H1 (cell line): ENCODE results near the gene GPR61. TPM values are rescaled to one million over a fixed set of nuclear protein-coding genes. Genes with fewer than 3 reads are reported as not detected.

Source experiments
- CTCF ChIA-PET: fragments of 300-600 bp; sonication (Branson Sonifier 250); formaldehyde crosslinking; loops from one replicate; lab custom pipeline; 2021; ENCODE audit not compliant: partially characterized antibody; lab: Charles Lee
- POLR2A ChIA-PET: fragments of 300-600 bp; sonication (Branson Sonifier 250); formaldehyde crosslinking; loops from one replicate; lab custom pipeline; 2021; ENCODE audit warnings: inconsistent platforms; ENCODE audit not compliant: partially characterized antibody; lab: Charles Lee
- DNase-seq, 2 experiments: peaks; one replicate each; pipeline versions ENCODE4 v3.0.0 to v3.0.0-alpha.2; 2010 to 2022; ENCODE audit warnings: low spot score in 2 of 2, low read depth in 1 of 2, mixed read lengths in 1 of 2
- FAIRE-seq: peaks from 2 replicates; lab custom pipeline; 2011; peaks lifted over from hg19 to GRCh38; lab: Jason Lieb, UNC
- H2AFZ ChIP-seq: 2 replicates; pipeline ENCODE4 v1.8.1; 2012; ENCODE audit warnings: low read length, inconsistent platforms
- H2AK5ac ChIP-seq: 2 replicates; pipeline ENCODE4 v1.6.1; 2013; ENCODE audit warnings: low read depth, low read length
- H2BK120ac ChIP-seq: replicated peaks from 2 replicates; pipeline ENCODE3; 2013; ENCODE audit warnings: low read depth, low read length, inconsistent platforms
- H2BK12ac ChIP-seq: 2 replicates; pipeline ENCODE4 v1.6.1; 2013; ENCODE audit warnings: low read depth, low read length
- H2BK15ac ChIP-seq: 2 replicates; pipeline ENCODE4 v1.6.1; 2013; ENCODE audit warnings: low read length
- H2BK20ac ChIP-seq: 2 replicates; pipeline ENCODE4 v1.6.1; 2013; ENCODE audit warnings: low read length
- H2BK5ac ChIP-seq: 2 replicates; pipeline ENCODE4 v1.6.1; 2013; ENCODE audit warnings: low read depth, low read length
- H3K14ac ChIP-seq: 2 replicates; pipeline ENCODE4 v1.6.1; 2013; ENCODE audit warnings: inconsistent platforms; ENCODE audit not compliant: insufficient read length
- H3K18ac ChIP-seq: 2 replicates; pipeline ENCODE4 v1.6.1; 2013; ENCODE audit warnings: low read length; ENCODE audit errors: extremely low read depth
- H3K23ac ChIP-seq: 2 replicates; pipeline ENCODE4 v1.6.1; 2013; ENCODE audit warnings: inconsistent platforms; ENCODE audit not compliant: insufficient read length
- H3K23me2 ChIP-seq: 2 replicates; pipeline ENCODE4 v1.6.1; 2013; ENCODE audit warnings: low read depth, low read length
- H3K27ac ChIP-seq: 2 replicates; pipeline ENCODE4 v1.6.1; 2011; ENCODE audit warnings: low read depth, low read length, inconsistent platforms
- H3K27me3 ChIP-seq, 4 experiments: replicated peaks in 1 of 4; 1 replicate in 1 of 4; 2 replicates in 3 of 4; pipeline versions ENCODE4 v1.6.1 to v1.8.1; 2011 to 2013; ENCODE audit warnings: low read length in 3 of 4, mild to moderate bottlenecking in 3 of 4, inconsistent platforms in 2 of 4, mixed read lengths in 2 of 4, moderate library complexity in 1 of 4; ENCODE audit not compliant: control insufficient read depth in 3 of 4, insufficient read depth in 3 of 4; ENCODE audit errors: extremely low read depth in 1 of 4
- H3K36me3 ChIP-seq, 4 experiments: 2 replicates each; pipeline versions ENCODE4 v1.6.1 to v1.8.1; 2011 to 2013; ENCODE audit warnings: mild to moderate bottlenecking in 4 of 4, low read length in 3 of 4, moderate library complexity in 2 of 4, control low read depth in 1 of 4, inconsistent platforms in 1 of 4; ENCODE audit not compliant: insufficient read depth in 4 of 4, control insufficient read depth in 2 of 4
- H3K4ac ChIP-seq: replicated peaks from 2 replicates; pipeline ENCODE3; 2013; ENCODE audit warnings: low read length, low read depth, mixed read lengths, inconsistent platforms; ENCODE audit not compliant: insufficient read length
- H3K4me1 ChIP-seq, 4 experiments: replicated peaks in 1 of 4; 1 replicate in 1 of 4; 2 replicates in 3 of 4; pipeline versions ENCODE4 v1.6.1 to v1.8.1; 2011 to 2013; ENCODE audit warnings: low read length in 3 of 4, inconsistent platforms in 2 of 4, mixed read lengths in 1 of 4; ENCODE audit not compliant: insufficient read depth in 4 of 4, control insufficient read depth in 3 of 4
- H3K4me2 ChIP-seq, 2 experiments: 2 replicates each; pipeline versions ENCODE4 v1.6.1 to v1.8.1; 2011 to 2013; ENCODE audit warnings: low read depth in 2 of 2, low read length in 2 of 2, control low read depth in 1 of 2, inconsistent platforms in 1 of 2, mild to moderate bottlenecking in 1 of 2; ENCODE audit not compliant: insufficient read depth in 1 of 2
- H3K4me3 ChIP-seq, 4 experiments: fragments of 200-600, 300-600 bp in 1 of 4; sonication (generic), shearing (Covaris generic), sonication (Bioruptor Twin) in 1 of 4; 2 replicates each; pipeline versions ENCODE4 v1.5.1 to v1.8.1; 2011 to 2016; ENCODE audit warnings: low read length in 4 of 4, low read depth in 3 of 4, control low read depth in 2 of 4, inconsistent platforms in 2 of 4, mild to moderate bottlenecking in 2 of 4, mixed read lengths in 1 of 4, moderate library complexity in 1 of 4; ENCODE audit not compliant: insufficient read depth in 2 of 4; ENCODE audit errors: extremely low read depth in 1 of 4
- H3K56ac ChIP-seq: replicated peaks from 2 replicates; pipeline ENCODE3; 2013; ENCODE audit warnings: low read depth, mild to moderate bottlenecking, mixed read lengths, low read length, inconsistent platforms; ENCODE audit not compliant: insufficient read length
- H3K79me1 ChIP-seq: 2 replicates; pipeline ENCODE4 v1.6.1; 2013; ENCODE audit warnings: low read depth, low read length, control low read depth
- H3K79me2 ChIP-seq, 2 experiments: 2 replicates each; pipeline versions ENCODE4 v1.6.1 to v1.8.1; 2012 to 2013; ENCODE audit warnings: low read length in 2 of 2, mild to moderate bottlenecking in 2 of 2, inconsistent platforms in 1 of 2; ENCODE audit not compliant: insufficient read depth in 2 of 2, control insufficient read depth in 1 of 2
- H3K9ac ChIP-seq, 4 experiments: replicated peaks in 1 of 4; 1 replicate in 1 of 4; 2 replicates in 3 of 4; pipeline versions ENCODE4 v1.6.1 to v1.8.1; 2011 to 2013; ENCODE audit warnings: low read depth in 3 of 4, low read length in 3 of 4, control low read depth in 2 of 4, mild to moderate bottlenecking in 2 of 4, moderate library complexity in 2 of 4, inconsistent platforms in 1 of 4; ENCODE audit errors: extremely low read depth in 1 of 4
- H3K9me3 ChIP-seq, 2 experiments: 2 replicates each; pipeline versions ENCODE4 v1.6.1 to v1.8.1; 2012 to 2013; ENCODE audit warnings: mild to moderate bottlenecking in 2 of 2, moderate library complexity in 2 of 2, control low read depth in 1 of 2, inconsistent platforms in 1 of 2, low read depth in 1 of 2, low read length in 1 of 2, mixed read lengths in 1 of 2; ENCODE audit not compliant: insufficient read depth in 2 of 2
- H4K20me1 ChIP-seq, 2 experiments: replicated peaks in 1 of 2; 2 replicates each; pipeline versions ENCODE3 to v1.8.1; 2011 to 2013; ENCODE audit warnings: inconsistent platforms in 2 of 2, low read length in 2 of 2, mild to moderate bottlenecking in 1 of 2; ENCODE audit not compliant: insufficient read depth in 2 of 2, control insufficient read depth in 1 of 2
- H4K5ac ChIP-seq: 2 replicates; pipeline ENCODE4 v1.6.1; 2013; ENCODE audit warnings: low read length, low read depth, mixed read lengths, inconsistent platforms; ENCODE audit not compliant: insufficient read length
- H4K8ac ChIP-seq: 2 replicates; pipeline ENCODE4 v1.8.0; 2013; ENCODE audit warnings: mild to moderate bottlenecking, moderate library complexity, low read length, inconsistent platforms; ENCODE audit not compliant: insufficient read depth; ENCODE audit errors: extremely low read depth
- H4K91ac ChIP-seq: replicated peaks from 2 replicates; pipeline ENCODE3; 2013; ENCODE audit warnings: low read length, mixed read lengths, inconsistent platforms; ENCODE audit not compliant: insufficient read length
- ASH2L ChIP-seq: fragments of 200-600, 300-600 bp; sonication (generic); IDR thresholded peaks from one replicate; pipeline ENCODE4 v1.7.1; 2017; ENCODE audit warnings: low read length
- BCL11A ChIP-seq, 2 experiments: IDR thresholded peaks; one replicate each; pipeline ENCODE4 v1.6.1; 2011; ENCODE audit warnings: low read depth in 2 of 2, low read length in 2 of 2, mild to moderate bottlenecking in 2 of 2
- BRCA1 ChIP-seq: IDR thresholded peaks from 2 replicates; pipeline ENCODE4 v1.6.1; 2012; ENCODE audit warnings: low read depth, low read length, improper control_type of control experiment
- CHD1 ChIP-seq: IDR thresholded peaks from 2 replicates; pipeline ENCODE4 v1.6.1; 2012; ENCODE audit warnings: low read depth, low read length, improper control_type of control experiment
- PHF8 ChIP-seq: fragments of 200-600 bp; sonication (generic); conservative IDR thresholded peaks from 2 replicates; pipeline ENCODE4 v1.7.1; 2012; ENCODE audit warnings: low read depth, mild to moderate bottlenecking, inconsistent platforms, low read length, moderate library complexity
- SP1 ChIP-seq: IDR thresholded peaks from 2 replicates; pipeline ENCODE4 v1.6.1; 2011; ENCODE audit warnings: low read depth, low read length
- SRF ChIP-seq: IDR thresholded peaks from 2 replicates; pipeline ENCODE4 v1.6.1; 2011; ENCODE audit warnings: mild to moderate bottlenecking, low read depth, low read length, moderate library complexity
- ZNF274 ChIP-seq: IDR thresholded peaks from 2 replicates; pipeline ENCODE4 v1.7.0; 2012; ENCODE audit warnings: low read length, borderline replicate concordance; ENCODE audit errors: extremely low read depth
- WGBS, 2 experiments: shearing (Covaris generic) in 1 of 2; methylation state at CpG; one replicate each; pipeline versions ENCODE4 v1.1.6 to v1.1.7; 2013 to 2015; ENCODE audit warnings: low lambda C conversion rate in 2 of 2, mixed read lengths in 2 of 2, inconsistent platforms in 1 of 2, low coverage in 1 of 2, missing lambda C conversion rate in 1 of 2; ENCODE audit not compliant: insufficient replicate concordance in 2 of 2, insufficient coverage in 1 of 2, insufficient read length in 1 of 2; ENCODE audit errors: extremely low coverage in 1 of 2, missing lambda C conversion rate in 1 of 2; 5-methylcytosine and 5-hydroxymethylcytosine counted together
- polyA plus RNA-seq, 7 experiments: library from polyadenylated mRNA; depleted of rRNA in 3 of 7; stranded (reverse) in 5 of 7; unstranded in 2 of 7; fragments of >200 nt in 5 of 7; fragments of 200-250 nt in 2 of 7; gene quantifications; 1 replicate in 5 of 7; 2 replicates in 1 of 7; 4 replicates in 1 of 7; pipeline versions ENCODE4 v1.2.1 to v1.2.3, GENCODE V29; 2011 to 2013; ENCODE audit warnings: missing spikeins in 2 of 7, mixed read lengths in 2 of 7
- total RNA-seq: library from RNA; stranded (reverse); fragmentation: NEBNext Ultra II Directional; extraction: Animal tissue kit (Norgen Biotek cat#: 25700); gene quantifications from 2 replicates; pipeline ENCODE4 v1.2.1, GENCODE V29; 2021

The GPR61 gene
- total and polyA plus RNA-seq, 2 of the 8 experiments (the other 6 are each of a cell fraction or from before 2014, with no cell fraction given) = 0.41 to 0.53 TPM

DNA sequence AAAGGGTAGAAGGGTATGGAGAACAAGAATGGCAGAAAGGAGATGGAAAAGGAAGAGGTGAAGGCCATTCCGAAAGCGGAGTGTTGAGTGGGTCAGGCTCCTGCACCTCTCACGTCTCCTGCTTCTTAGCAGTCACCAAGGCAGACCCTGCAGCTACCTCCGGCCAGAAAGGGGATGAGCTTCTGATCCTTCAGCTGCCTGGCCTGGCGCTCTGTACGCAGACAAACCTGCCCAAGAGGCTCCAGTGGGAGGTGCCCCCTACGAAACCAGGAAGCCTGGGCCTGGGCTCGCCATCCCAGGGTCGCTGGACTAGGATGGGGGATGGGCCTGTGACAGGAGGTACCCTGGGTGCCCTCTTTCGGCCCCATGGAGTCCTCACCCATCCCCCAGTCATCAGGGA, 3.0 kb downstream of the GPR61 start:
- Histone ChIP-seq H3K4me1 (peaks cover 0 to 10% (median 2%) of the 10 kb centered on the region in 4 experiments; a peak in 4 of 7 replicates), H2BK15ac (no peak overlapping the region), H3K4ac (no peak overlapping the region), H4K91ac (no peak overlapping the region), H3K79me1 (no peaks in the 10 kb centered on the region; the same call in 1 of the 2 replicates), H3K23me2 (peaks cover under 1% of the 10 kb centered on the region), H4K20me1 (no peaks in the 10 kb centered on the region), H3K79me2 (peaks cover 0 to 3% of the 10 kb centered on the region in 2 experiments; a peak in 2 of 4 replicates), H3K9me3 (no peaks in the 10 kb centered on the region), H3K9ac (no peak overlapping the region), H4K8ac (no peak overlapping the region; the same call in 1 of the 2 replicates), H3K18ac (no peak overlapping the region), H2AK5ac (no peak overlapping the region), H3K27me3 (peaks cover 0 to 2% (median 0%) of the 10 kb centered on the region in 4 experiments; a peak in 1 of 7 replicates), H3K14ac (no peak overlapping the region), H3K36me3 (no peaks in the 10 kb centered on the region), H2BK12ac (no peak overlapping the region), H3K4me2 (no peak overlapping the region), H3K23ac (no peak overlapping the region), H2BK5ac (no peak overlapping the region), H3K4me3 (no peak overlapping the region), H2BK120ac (no peak overlapping the region), H3K27ac (no peak overlapping the region), H2BK20ac (no peak overlapping the region), H2AFZ (no peak overlapping the region), H4K5ac (no peak overlapping the region), H3K56ac (no peak overlapping the region)
- 93% methylated on average over 9 of the region's 10 CpGs; no CpG with 5 or more reads in 1 of the 2 experiments for WGBS, 2 experiments
- no peak for DNase-seq
- TF ChIP-seq PHF8 (no peak), CHD1 (no peak), BCL11A (IDR thresholded peaks at IDR 0.05; ENCODE audit: low read depth in 2 of 2, low read length in 2 of 2) (no peak), ASH2L (no peak), SP1 (no peak), ZNF274 (no peak), BRCA1 (no peak), SRF (no peak)
- CTCF ChIA-PET = interaction anchor here (2.4 to 26.3 kb wide), 4 partner anchors 9 to 93 kb away, joined by 13 to 1755 read pairs (median 95); partner anchors contain the start of genes AMIGO1, ATXN7L2 and CYB561D1
- POLR2A ChIA-PET = no interaction called here
- FAIRE-seq = no peak
